Psoas muscle (tissue), 8 donors: ENCODE measurements around the gene ITPR2. TPM values are rescaled to one million over a fixed set of nuclear protein-coding genes. Genes with fewer than 3 reads are reported as not detected.

ENCODE experiments used
- ATAC-seq, 4 donors: fragments of 200-7000 bp; cut with Tn5 transposase; one replicate each; pipeline ENCODE4 v1.9.1; 2020; ENCODE audit warnings: moderate library complexity in 3 of 4, mild to moderate bottlenecking in 2 of 4
- DNase-seq, 2 donors: peaks; one replicate each; pipeline ENCODE4 v3.0.0-alpha.2; 2020
- H3K27ac ChIP-seq: fragments of 200-600 bp; one replicate; pipeline ENCODE4 v1.8.0; 2022
- H3K27me3 ChIP-seq, 3 donors: fragments of 200-600 bp in 1 of 3; one replicate each; pipeline versions ENCODE4 v1.6.1 to v1.8.0; 2013 to 2022; ENCODE audit warnings: low read length in 2 of 3, mild to moderate bottlenecking in 2 of 3, moderate library complexity in 1 of 3; ENCODE audit not compliant: insufficient read depth in 3 of 3
- H3K36me3 ChIP-seq, 2 donors: fragments of 200-600 bp in 1 of 2; one replicate each; pipeline versions ENCODE4 v1.6.1 to v1.8.0; 2013 to 2022; ENCODE audit warnings: low read depth in 1 of 2, mild to moderate bottlenecking in 1 of 2, moderate library complexity in 1 of 2; ENCODE audit not compliant: insufficient read depth in 1 of 2
- H3K4me1 ChIP-seq: fragments of 200-600 bp; one replicate; pipeline ENCODE4 v1.8.0; 2022
- H3K4me3 ChIP-seq: fragments of 200-600 bp; one replicate; pipeline ENCODE4 v1.8.0; 2022; ENCODE audit warnings: mild to moderate bottlenecking
- H3K9me3 ChIP-seq: fragments of 200-600 bp; one replicate; pipeline ENCODE4 v1.8.0; 2022
- WGBS, 3 donors: extraction: QIAGEN DNeasy Blood & Tissue Kit; methylation state at CpG; one replicate each; pipeline versions ENCODE4 v1.1.6 to v1.1.7; 2013; 5-methylcytosine and 5-hydroxymethylcytosine counted together
- intact Hi-C, 2 donors: fragments of 100-400 bp; cut with DNase I; formaldehyde crosslinking; loops; one replicate each; pipeline versions ENCODE4 v1.11.0 to v1.14.2; 2022
- polyA plus RNA-seq, 3 donors: library from polyadenylated mRNA; stranded (reverse); fragments of 200-250 nt; gene quantifications; one replicate each; pipeline ENCODE4 v1.2.3, GENCODE V29; 2013
- total RNA-seq, 4 donors: library from RNA; stranded (reverse); fragmentation: NEBNext Ultra II Directional in 2 of 4; extraction: Animal tissue kit (Norgen Biotek cat#: 25700) in 2 of 4; gene quantifications; one replicate each; pipeline versions ENCODE4 v1.2.1 to v1.2.4, GENCODE V29; 2021 to 2023
- TF ChIP-seq, protein P1 (sequence below): fragments of 200-600 bp; IDR thresholded peaks from one replicate; pipeline ENCODE4 v1.8.0; 2022; ENCODE audit warnings: antibody characterized with exemption
- donor health status: healthy with polysubstance abuse.
- donor health status: DM: no; HTN: no; CAD: no; lungs with moderate emphysema.
- donor health status: Bipolar disorder and iron deficiency.
- donor health status: healthy.
- donor health status: DM: yes; HTN: yes; CAD: no.
- donor health status: DM: no; HTN: no; CAD: no.
- donor health status: DM: no; HTN: no; CAD: no.
- donor health status: DM: yes; HTN: yes; CAD: no.

The ITPR2 gene
- total and polyA plus RNA-seq, 7 donors = 0.86 to 10.3 (median 6.1) TPM

GRCh38 chr12:26514364-26514763 lies 318.6 kb downstream of the ITPR2 start:
- no peak for DNase-seq
- H3K27me3 ChIP-seq = no peaks in the 10 kb centered on the region
- no peaks in the 10 kb centered on the region for H3K36me3 ChIP-seq
- 53 to 63% (median 59%) methylated on average over 3 of the region's 3 CpGs for WGBS, 3 donors
- intact Hi-C loops = no loop called here
- no peak overlapping the region for H3K4me3 ChIP-seq
- no peaks in the 10 kb centered on the region for H3K9me3 ChIP-seq
- TF ChIP-seq, protein P1, sequence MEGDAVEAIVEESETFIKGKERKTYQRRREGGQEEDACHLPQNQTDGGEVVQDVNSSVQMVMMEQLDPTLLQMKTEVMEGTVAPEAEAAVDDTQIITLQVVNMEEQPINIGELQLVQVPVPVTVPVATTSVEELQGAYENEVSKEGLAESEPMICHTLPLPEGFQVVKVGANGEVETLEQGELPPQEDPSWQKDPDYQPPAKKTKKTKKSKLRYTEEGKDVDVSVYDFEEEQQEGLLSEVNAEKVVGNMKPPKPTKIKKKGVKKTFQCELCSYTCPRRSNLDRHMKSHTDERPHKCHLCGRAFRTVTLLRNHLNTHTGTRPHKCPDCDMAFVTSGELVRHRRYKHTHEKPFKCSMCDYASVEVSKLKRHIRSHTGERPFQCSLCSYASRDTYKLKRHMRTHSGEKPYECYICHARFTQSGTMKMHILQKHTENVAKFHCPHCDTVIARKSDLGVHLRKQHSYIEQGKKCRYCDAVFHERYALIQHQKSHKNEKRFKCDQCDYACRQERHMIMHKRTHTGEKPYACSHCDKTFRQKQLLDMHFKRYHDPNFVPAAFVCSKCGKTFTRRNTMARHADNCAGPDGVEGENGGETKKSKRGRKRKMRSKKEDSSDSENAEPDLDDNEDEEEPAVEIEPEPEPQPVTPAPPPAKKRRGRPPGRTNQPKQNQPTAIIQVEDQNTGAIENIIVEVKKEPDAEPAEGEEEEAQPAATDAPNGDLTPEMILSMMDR = no peak
- ATAC-seq = no peak
- no peak overlapping the region for H3K27ac ChIP-seq
- no peaks in the 10 kb centered on the region for H3K4me1 ChIP-seq

DNA sequence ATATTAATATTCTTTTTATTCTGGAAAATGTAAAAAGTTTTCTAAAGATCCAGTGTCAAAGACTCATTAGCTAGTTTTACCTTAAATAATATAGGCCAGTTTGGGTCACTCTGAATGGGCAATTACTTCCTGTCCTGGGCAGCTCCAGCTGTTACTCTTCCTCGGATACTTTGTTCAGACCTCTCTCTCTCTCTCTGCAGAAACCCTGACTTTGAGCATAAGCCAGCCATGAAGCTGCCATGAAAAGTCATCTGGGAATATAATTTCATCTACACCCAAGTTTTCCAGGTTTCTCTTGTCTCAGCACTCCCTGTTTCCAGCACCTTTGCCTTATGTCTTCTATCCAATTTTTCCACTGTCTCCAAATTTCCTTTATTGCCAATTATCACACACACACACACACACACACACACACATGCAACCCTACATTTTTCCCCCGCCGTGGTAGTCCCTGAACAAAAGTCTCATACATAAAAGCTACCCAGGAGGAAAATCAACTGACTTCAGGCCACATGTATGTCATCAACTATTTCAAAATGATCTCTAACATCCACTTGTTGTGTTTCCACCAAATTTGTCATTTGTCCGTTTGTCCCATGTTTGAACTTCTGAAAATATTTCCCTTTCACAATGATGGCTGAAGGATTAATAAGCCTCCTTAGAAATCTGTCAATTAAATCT lies 319.5 kb downstream of the ITPR2 start:
- Histone ChIP-seq H3K36me3 (no peaks in the 10 kb centered on the region), H3K4me3 (no peak overlapping the region), H3K27me3 (no peaks in the 10 kb centered on the region), H3K4me1 (no peaks in the 10 kb centered on the region), H3K9me3 (no peaks in the 10 kb centered on the region), H3K27ac (no peak overlapping the region)
- WGBS, 3 donors = 60 to 70% (median 68%) methylated on average over 4 of the region's 4 CpGs
- intact Hi-C loops = no loop called here
- DNase-seq (no peak), ATAC-seq (no peak)
- TF ChIP-seq, protein P1 = no peak

GRCh38 chr12:26512213-26512612 lies 320.8 kb downstream of the ITPR2 start:
- intact Hi-C loops = no loop called here
- Histone ChIP-seq H3K4me1 (no peaks in the 10 kb centered on the region), H3K27me3 (no peaks in the 10 kb centered on the region), H3K9me3 (no peaks in the 10 kb centered on the region), H3K36me3 (no peaks in the 10 kb centered on the region), H3K4me3 (no peak overlapping the region), H3K27ac (no peak overlapping the region)
- DNase-seq (no peak), ATAC-seq (no peak)
- TF ChIP-seq, protein P1 = no peak
- WGBS, 3 donors = 92 to 95% (median 92%) methylated on average over 3 of the region's 3 CpGs

GRCh38 chr12:26510354-26510674 lies 322.7 kb downstream of the ITPR2 start:
- WGBS, 3 donors = 84 to 88% (median 85%) methylated on average over 2 of the region's 2 CpGs
- no peaks in the 10 kb centered on the region for H3K9me3 ChIP-seq
- H3K4me3 ChIP-seq = no peak overlapping the region
- no peaks in the 10 kb centered on the region for H3K36me3 ChIP-seq
- H3K4me1 ChIP-seq = no peaks in the 10 kb centered on the region
- no peak for ATAC-seq
- H3K27me3 ChIP-seq = no peaks in the 10 kb centered on the region
- H3K27ac ChIP-seq = no peak overlapping the region
- no peak for DNase-seq
- intact Hi-C loops = no loop called here
- TF ChIP-seq, protein P1 = no peak

DNA sequence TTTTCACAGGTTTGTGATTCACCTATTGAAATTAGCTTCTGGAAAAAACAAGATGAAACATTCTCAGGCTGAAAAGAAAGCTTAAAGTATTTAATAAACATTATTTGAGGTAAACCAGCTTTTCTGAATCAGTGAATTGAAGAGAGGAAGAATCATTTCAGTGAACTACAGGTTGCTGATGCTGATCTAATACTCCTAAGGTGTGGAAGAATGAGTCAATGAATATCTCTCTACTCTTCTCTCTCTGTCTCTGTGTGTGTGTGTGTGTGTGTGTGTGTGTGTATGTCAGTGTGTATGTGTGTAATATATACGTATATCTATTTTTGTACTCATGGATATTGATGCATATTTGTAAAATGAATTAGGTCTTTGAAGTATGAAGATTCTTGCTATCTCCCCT lies 325.4 kb downstream of the ITPR2 start:
- 89 to 100% (median 90%) methylated on average over 1 of the region's 1 CpG for WGBS, 3 donors
- no peak overlapping the region for H3K4me3 ChIP-seq
- intact Hi-C loops = no loop called here
- no peaks in the 10 kb centered on the region for H3K9me3 ChIP-seq
- H3K27ac ChIP-seq = no peak overlapping the region
- no peaks in the 10 kb centered on the region for H3K4me1 ChIP-seq
- DNase-seq (no peak), ATAC-seq (no peak)
- H3K27me3 ChIP-seq = no peaks in the 10 kb centered on the region
- TF ChIP-seq, protein P1 = no peak
- no peaks in the 10 kb centered on the region for H3K36me3 ChIP-seq
